A673 (cell line): ENCODE measurements around the gene PLP2.

Source experiments
- EZH2 ChIP-seq: fragments of 200-600 bp; sonication (generic); IDR thresholded peaks from 2 replicates; pipeline ENCODE4 v1.6.1; 2017; ENCODE audit warnings: borderline replicate concordance, low read depth, mild to moderate bottlenecking, mixed read lengths, antibody characterized with exemption, low read length; ENCODE audit not compliant: poor library complexity, severe bottlenecking
- TF ChIP-seq, protein P1 (sequence below): fragments of 300-800, 200-600 bp; sonication (generic); conservative IDR thresholded peaks from 2 replicates; pipeline ENCODE4 v1.5.1; 2017; ENCODE audit warnings: low read depth, mild to moderate bottlenecking, antibody characterized with exemption, low read length, moderate library complexity, mixed read lengths

DNA sequence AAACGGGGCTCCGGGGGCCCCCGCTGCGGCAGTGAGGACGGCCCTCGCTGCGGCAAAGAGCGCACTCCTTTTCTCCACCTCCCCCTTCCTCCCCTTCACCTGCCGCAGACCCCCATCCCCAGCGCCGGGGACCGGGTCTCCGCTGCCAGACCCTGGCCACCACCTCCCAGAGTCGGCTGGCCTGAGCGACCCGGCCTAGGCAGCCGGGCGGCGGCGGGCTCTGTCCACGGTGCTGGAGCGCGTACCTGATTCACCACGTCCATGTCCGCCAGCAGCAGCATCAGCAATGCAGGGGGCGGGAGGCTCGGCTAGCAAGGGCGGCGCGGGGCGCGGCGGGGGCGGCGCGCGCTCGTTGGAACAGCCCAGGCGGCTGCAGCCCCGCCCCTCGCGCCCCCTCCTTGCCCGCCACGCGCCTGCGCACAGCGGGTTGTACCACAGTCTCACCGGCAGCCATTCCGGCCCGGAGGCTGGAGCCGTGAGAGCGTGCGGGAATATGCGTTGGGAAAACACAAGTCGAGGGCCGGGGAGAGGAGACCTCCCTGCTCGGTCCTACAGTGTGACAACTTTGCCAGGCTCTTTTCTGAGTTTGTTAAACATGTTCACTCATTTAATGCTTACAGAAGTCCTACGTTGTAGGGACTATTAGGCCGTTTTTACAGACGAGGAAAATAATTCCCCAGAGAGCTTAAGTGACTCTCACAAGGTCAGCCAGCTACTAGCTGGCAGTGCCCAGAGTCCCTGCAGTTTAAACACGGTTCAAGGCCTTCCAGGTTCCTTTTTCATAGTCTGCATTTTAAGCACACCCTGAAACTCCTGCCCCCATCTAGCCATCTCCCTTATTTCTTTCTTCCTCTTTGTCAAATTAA lies 28.4 kb downstream of the PLP2 start, which contains the start of gene SYP:
- TF ChIP-seq, protein P1, sequence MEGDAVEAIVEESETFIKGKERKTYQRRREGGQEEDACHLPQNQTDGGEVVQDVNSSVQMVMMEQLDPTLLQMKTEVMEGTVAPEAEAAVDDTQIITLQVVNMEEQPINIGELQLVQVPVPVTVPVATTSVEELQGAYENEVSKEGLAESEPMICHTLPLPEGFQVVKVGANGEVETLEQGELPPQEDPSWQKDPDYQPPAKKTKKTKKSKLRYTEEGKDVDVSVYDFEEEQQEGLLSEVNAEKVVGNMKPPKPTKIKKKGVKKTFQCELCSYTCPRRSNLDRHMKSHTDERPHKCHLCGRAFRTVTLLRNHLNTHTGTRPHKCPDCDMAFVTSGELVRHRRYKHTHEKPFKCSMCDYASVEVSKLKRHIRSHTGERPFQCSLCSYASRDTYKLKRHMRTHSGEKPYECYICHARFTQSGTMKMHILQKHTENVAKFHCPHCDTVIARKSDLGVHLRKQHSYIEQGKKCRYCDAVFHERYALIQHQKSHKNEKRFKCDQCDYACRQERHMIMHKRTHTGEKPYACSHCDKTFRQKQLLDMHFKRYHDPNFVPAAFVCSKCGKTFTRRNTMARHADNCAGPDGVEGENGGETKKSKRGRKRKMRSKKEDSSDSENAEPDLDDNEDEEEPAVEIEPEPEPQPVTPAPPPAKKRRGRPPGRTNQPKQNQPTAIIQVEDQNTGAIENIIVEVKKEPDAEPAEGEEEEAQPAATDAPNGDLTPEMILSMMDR = no peak
- no peak for TF ChIP-seq EZH2
